NCI-H146 (cell line): ENCODE data around the gene PTPRJ.
A peak's percentile ranks its signal among the peaks of the same experiment; 100 is the strongest.

Source experiments
- DNase-seq: peaks from one replicate; lab custom pipeline; 2025; lab: John Stamatoyannopoulos, UW

Gene PTPRJ

GRCh38 chr11:48164836-48165235 lies 184.5 kb downstream of the PTPRJ start:
- no peak for DNase-seq

- no peak for DNase-seq
Measured at GRCh38 chr11:48165426-48165825, 185.1 kb downstream of the PTPRJ start.

- no peak for DNase-seq
Measured at GRCh38 chr11:48167380-48167779, 187.0 kb downstream of the PTPRJ start.

GRCh38 chr11:48168815-48169214 lies 188.5 kb downstream of the PTPRJ start:
- DNase-seq, result no peak

- DNase-seq, result no peak
Measured at GRCh38 chr11:48169259-48169658, 188.9 kb downstream of the PTPRJ start.

- no peak for DNase-seq
Measured at GRCh38 chr11:48169717-48170116, 189.4 kb downstream of the PTPRJ start.

GRCh38 chr11:48170241-48171233 lies 190.2 kb downstream of the PTPRJ start:
- DNase-seq, result no peak

GRCh38 chr11:48172818-48173609 lies 192.7 kb downstream of the PTPRJ start:
- DNase-seq, result peak; percentile 60

GRCh38 chr11:48177661-48178060 lies 197.3 kb downstream of the PTPRJ start:
- no peak for DNase-seq

GRCh38 chr11:48180627-48181026 lies 200.3 kb downstream of the PTPRJ start:
- DNase-seq, result no peak

GRCh38 chr11:48182860-48183526 lies 202.6 kb downstream of the PTPRJ start:
- DNase-seq, result no peak

- no peak for DNase-seq
Measured at GRCh38 chr11:48184452-48184851, 204.1 kb downstream of the PTPRJ start.

- DNase-seq, result peak; percentile 6
Measured at GRCh38 chr11:48190906-48191654, 210.7 kb downstream of the PTPRJ start.

GRCh38 chr11:48193876-48194275 lies 213.5 kb downstream of the PTPRJ start:
- DNase-seq, result no peak

GRCh38 chr11:48207881-48208280 lies 227.5 kb downstream of the PTPRJ start:
- DNase-seq, result no peak

- DNase-seq, result no peak
Measured at GRCh38 chr11:48210052-48210451, 229.7 kb downstream of the PTPRJ start.

GRCh38 chr11:48216510-48216909 lies 236.2 kb downstream of the PTPRJ start, which contains the start of gene OR4B1:
OR4B1 (plus strand) TSS chr11:48216810; CDS start chr11:48216810, 0 bp downstream.
- no peak for DNase-seq
